Measurements from ENCODE around the gene PTGR1.
A peak's percentile ranks its signal among the peaks of the same experiment; 100 is the strongest.
"Not testable (repeated sequence)": the region's sequence is repeated elsewhere in the genome, so short reads cannot be mapped to it uniquely, and the experiment has no call there.

The PTGR1 gene

GRCh38 chr9:111559000-111559610 lies 40.3 kb downstream of the PTGR1 start:
- no peak overlapping the region for H3K4me3 ChIP-seq (ENCODE audit: low read depth, low read length)
- peak; percentile 4 for DNase-seq (ENCODE audit: low read depth)

- DNase-seq (ENCODE audit: low read depth); H3K4me3 ChIP-seq (ENCODE audit: low read depth, low read length): not testable (repeated sequence)
These were observed 44.0 kb downstream of the PTGR1 start for GRCh38 chr9:111555425-111555824.

GRCh38 chr9:111548623-111549022 lies 50.8 kb downstream of the PTGR1 start:
- no peak for DNase-seq (ENCODE audit: low read depth)
- H3K4me3 ChIP-seq (ENCODE audit: low read depth, low read length), result no peak overlapping the region

GRCh38 chr9:111542497-111543254 lies 56.8 kb downstream of the PTGR1 start:
- no peak overlapping the region for H3K4me3 ChIP-seq (ENCODE audit: low read depth, low read length)
- DNase-seq (ENCODE audit: low read depth), result no peak

GRCh38 chr9:111533099-111533790 lies 66.2 kb downstream of the PTGR1 start:
- no peak overlapping the region for H3K4me3 ChIP-seq (ENCODE audit: low read depth, low read length)
- no peak for DNase-seq (ENCODE audit: low read depth)

- no peak for DNase-seq (ENCODE audit: low read depth)
- H3K4me3 ChIP-seq (ENCODE audit: low read depth, low read length), result no peak overlapping the region
These were observed 67.7 kb downstream of the PTGR1 start for GRCh38 chr9:111531716-111532115.

GRCh38 chr9:111529787-111530186 lies 69.7 kb downstream of the PTGR1 start:
- DNase-seq (ENCODE audit: low read depth), result no peak

GRCh38 chr9:111527347-111527746 lies 72.1 kb downstream of the PTGR1 start:
- no peak for DNase-seq (ENCODE audit: low read depth)

More at GRCh38 chr9:111529787-111530186, 69.7 kb downstream of the PTGR1 start:
- no peak overlapping the region for H3K4me3 ChIP-seq (ENCODE audit: low read depth, low read length)

GRCh38 chr9:111525056-111525977 lies 74.1 kb downstream of the PTGR1 start, which contains the start of gene ZNF483:
Gene ZNF483, plus strand, starts transcription at chr9:111525179. Its CDS starts 2,217 bp downstream, at chr9:111527396.
- peak; percentile 23 for DNase-seq (ENCODE audit: low read depth)
- H3K4me3 ChIP-seq (ENCODE audit: low read depth, low read length), result peak within 1 kb of the TSS; percentile 76

More at GRCh38 chr9:111527347-111527746, 72.1 kb downstream of the PTGR1 start:
- H3K4me3 ChIP-seq (ENCODE audit: low read depth, low read length), result no peak overlapping the region

- peak overlapping the region; percentile 76 for H3K4me3 ChIP-seq (ENCODE audit: low read depth, low read length)
- DNase-seq (ENCODE audit: low read depth), result no peak
These were observed 74.8 kb downstream of the PTGR1 start for GRCh38 chr9:111524731-111525055.

- H3K4me3 ChIP-seq (ENCODE audit: low read depth, low read length), result no peak overlapping the region
- no peak for DNase-seq (ENCODE audit: low read depth)
These were observed 83.4 kb downstream of the PTGR1 start for GRCh38 chr9:111516061-111516465.

- no peak for DNase-seq (ENCODE audit: low read depth)
- no peak overlapping the region for H3K4me3 ChIP-seq (ENCODE audit: low read depth, low read length)
These were observed 84.5 kb downstream of the PTGR1 start for GRCh38 chr9:111514967-111515366.

Measured in skeletal muscle cell (primary cell).